GM18519 (cell line): ENCODE measurements around the gene MNX1.

ENCODE experiments used
- ATAC-seq: cut with Tn5 transposase; IDR thresholded peaks from one replicate; pipeline ENCODE4 v1.9.1; 2021; ENCODE audit warnings: mild to moderate bottlenecking, moderate library complexity; ENCODE audit not compliant: unreplicated experiment, low FRiP score

Gene MNX1

GRCh38 chr7:157033483-157034473, 23.3 kb upstream of the MNX1 start:
- ATAC-seq = no peak

DNA sequence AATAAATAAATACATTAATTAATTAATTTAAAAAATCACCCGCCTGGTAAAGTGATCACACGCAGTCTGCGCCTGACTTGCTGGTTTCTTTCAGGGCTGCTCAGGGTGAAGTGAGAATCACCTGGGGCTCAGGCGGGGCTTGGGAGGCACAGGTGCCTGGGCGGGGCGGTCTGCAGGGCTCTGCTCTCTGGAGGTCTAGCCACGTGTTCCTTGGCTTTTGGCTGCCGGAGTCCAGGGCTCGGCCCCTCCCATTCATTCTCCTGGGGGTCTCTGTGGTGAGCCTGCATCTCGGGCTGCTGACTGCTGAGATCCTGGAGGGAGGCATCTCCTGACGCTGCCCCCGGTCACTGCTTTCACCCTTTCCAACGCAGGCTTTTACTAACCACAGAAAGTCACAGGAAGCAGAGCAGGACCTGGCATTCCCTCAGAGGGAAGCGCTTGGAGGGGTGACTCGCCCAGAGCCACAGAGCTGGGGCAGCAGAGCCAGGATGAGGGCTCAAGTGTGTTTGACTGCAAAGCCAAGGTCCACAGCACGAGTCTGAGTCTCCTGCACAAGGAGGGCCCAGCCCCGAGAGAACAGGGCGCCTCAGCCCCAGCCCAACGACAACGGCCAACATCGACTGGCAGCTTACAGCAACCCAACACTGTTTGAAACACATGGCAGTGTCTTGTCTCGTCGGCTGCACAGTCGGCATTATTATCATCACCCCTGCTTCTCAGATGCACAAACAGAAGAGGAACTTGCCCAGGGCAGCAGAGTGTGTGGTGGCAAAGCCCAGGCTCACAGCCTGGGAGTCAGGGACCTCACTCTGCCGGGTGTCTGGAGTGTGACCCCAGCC, 22.4 kb upstream of the MNX1 start:
- ATAC-seq = no peak

GRCh38 chr7:157032128-157032527, 21.7 kb upstream of the MNX1 start:
- no peak for ATAC-seq

- ATAC-seq = no peak
Measured at GRCh38 chr7:157028199-157028903, 17.9 kb upstream of the MNX1 start.

GRCh38 chr7:157027568-157028198, 17.2 kb upstream of the MNX1 start:
- no peak for ATAC-seq

- no peak for ATAC-seq
Measured at GRCh38 chr7:157024716-157025115, 14.3 kb upstream of the MNX1 start.

GRCh38 chr7:157023589-157023905, 13.1 kb upstream of the MNX1 start:
- ATAC-seq = no peak

- ATAC-seq = no peak
Measured at GRCh38 chr7:157022681-157023588, 12.5 kb upstream of the MNX1 start.

GRCh38 chr7:157021871-157022680, 11.6 kb upstream of the MNX1 start:
- ATAC-seq = no peak

DNA sequence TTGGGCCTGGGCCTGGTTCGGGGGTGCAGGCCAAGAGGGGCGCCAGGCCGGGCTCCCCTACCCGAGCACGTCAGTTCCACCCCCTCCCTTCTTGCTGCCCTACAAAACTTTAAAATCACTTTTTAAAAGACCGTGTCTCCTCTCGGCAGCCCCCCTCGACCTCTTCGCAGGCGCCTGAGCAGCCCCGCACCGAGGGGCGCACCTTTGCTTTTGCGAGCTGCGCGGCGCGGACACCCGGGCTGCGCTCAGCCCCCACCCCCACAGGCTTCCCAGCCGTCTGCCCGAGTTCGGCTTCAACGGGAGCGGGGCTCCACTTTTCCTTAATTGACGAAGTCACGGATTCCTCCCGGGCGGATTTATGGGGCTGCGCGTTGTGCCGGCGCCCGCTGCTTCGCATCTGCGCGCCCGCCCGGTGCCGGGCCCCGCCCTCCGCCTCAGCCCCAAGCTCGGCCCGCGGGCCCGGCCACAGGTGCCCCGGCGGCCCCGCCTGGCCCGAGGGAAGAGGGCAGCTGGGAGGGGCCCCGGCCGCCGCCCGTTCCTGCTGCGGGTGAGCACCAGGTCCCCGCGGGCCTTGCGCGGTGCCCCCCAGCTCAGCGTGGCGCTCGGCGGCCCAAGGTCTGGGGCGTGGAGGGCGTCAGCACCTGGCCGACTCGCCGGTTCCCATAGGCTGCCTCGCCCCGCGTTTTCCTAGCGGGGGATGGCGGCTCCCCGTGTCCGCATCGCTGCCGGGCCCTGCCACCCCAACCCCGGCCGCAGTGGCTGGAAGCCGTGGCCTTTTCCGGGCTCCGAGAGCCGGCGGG, 10.8 kb upstream of the MNX1 start:
- ATAC-seq = no peak

DNA sequence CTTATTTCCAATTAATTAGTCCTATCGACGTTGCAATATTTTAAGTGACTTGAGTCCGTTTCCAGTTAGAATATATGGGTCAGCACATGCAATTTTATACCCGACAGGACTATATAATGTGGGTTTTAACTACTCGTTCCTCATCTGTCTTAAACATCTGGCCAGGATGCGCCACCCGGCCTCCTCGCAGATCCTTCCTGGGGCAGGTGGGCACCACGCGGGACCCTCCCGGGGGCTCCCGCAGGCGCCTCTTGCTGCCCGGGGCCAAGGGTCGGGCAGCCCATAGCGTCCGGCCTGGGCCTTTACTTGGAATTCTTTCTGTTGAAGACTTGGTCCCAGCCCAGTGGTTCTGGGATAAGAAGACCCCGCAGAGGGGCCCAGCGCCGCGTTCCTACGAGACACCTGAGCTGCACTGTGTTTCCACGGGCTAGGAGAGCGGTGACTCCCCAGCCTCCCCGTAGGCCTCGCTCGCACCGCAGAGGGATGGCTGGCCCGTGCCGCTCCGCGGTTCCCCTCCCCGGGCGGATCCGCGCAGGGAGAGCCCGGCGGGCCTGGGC, 10.1 kb upstream of the MNX1 start:
- no peak for ATAC-seq

GRCh38 chr7:157019718-157020451, 9.4 kb upstream of the MNX1 start:
- no peak for ATAC-seq

- ATAC-seq = no peak
Measured at GRCh38 chr7:157018997-157019608, 8.6 kb upstream of the MNX1 start.

DNA sequence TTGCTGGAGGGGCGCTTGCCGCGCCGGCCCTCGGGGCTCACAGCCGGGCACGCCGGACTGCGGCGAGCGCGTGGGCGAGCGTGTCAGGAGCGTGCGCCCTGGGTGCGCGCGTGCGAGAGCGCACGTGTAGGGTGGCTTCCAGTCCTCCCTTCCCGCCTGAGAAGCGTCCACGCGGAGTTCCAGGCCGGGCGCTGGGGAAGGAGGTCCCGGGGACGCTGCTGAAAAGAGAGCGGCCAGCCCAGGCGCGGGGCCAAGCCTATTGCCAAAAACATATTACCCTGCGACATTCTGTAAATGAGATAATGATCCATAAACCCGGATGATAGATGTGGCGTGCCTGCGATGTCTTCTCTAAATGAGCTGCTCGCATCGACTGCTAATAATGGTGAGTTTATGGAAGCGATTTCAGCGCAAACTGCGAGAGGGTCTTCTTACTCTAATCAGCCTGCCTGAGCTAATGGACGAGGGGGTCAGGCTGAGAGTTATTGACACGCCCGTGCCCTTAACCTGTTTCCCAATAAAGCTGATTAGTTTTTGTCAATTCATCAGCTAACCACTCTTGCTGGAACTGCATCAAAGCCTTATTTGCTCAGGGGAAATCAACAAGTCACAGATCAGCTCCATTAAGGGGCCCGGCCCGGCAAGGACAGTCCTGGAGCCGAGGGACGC, 8.0 kb upstream of the MNX1 start:
- ATAC-seq = no peak

DNA sequence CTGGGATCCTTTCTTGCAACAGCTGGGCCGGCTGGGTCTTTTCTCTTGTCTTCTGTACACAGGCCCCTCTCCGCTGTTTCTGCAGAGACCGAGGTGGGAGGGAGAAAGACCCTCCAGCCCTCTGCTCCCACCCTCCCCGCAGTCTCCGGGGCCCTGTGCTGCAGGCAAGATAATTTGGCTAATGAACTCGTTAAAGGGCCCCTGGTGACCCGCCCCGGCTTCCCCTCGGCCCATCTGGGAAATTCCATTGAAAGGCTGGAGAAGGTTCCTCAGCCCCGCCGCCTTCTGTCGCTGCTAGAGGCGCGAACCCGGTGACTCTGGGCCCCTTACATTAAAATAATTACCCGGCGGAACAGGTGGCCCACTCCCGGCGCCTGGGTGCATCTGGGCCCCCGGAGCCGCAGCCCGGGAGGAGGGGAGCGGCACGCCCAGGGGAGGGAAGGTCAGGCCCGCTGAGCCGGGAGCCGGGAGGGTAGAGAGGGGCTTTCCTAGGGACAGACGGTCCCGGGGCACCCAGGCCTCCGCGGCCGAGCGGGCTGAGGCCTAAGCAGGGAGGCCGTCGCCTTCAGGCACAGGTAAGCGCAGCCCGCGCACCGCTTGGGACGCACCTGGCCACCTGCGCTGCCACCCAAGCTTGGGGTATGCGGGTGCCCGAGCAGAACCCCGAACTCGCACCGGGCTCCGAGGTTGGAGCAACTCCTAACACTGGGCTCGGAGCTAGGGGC, 7.3 kb upstream of the MNX1 start:
- no peak for ATAC-seq
